ENCODE measurements around the gene CSH2. TPM values are rescaled to one million over a fixed set of nuclear protein-coding genes. Genes with fewer than 3 reads are reported as not detected.

CSH2 gene
- total RNA-seq, 1 donor from 2014 or later = not detected

- Histone ChIP-seq H3K36me3 (peaks cover 71 to 75% of the 10 kb centered on the region in 2 donors), H3K4me3 (no peak overlapping the region), H3K4me1 (peaks cover 10 to 14% of the 10 kb centered on the region in 2 donors), H3K27ac (no peak overlapping the region), H3K27me3 (no peaks in the 10 kb centered on the region), H3K9me3 (no peaks in the 10 kb centered on the region)
- no peak for TF ChIP-seq CTCF (IDR thresholded peaks at IDR 0.05)
- no peak for DNase-seq (ENCODE audit: low spot score in 2 of 2)
- intact Hi-C loops (cut with DNase I) = no loop called here
These were observed 42.0 kb downstream of the CSH2 start for GRCh38 chr17:63831505-63831904.

- Histone ChIP-seq H3K27ac (no peak overlapping the region), H3K36me3 (peaks cover 69 to 70% of the 10 kb centered on the region in 2 donors), H3K27me3 (no peaks in the 10 kb centered on the region), H3K9me3 (no peaks in the 10 kb centered on the region), H3K4me1 (peaks cover 10 to 16% of the 10 kb centered on the region in 2 donors), H3K4me3 (no peak overlapping the region)
- TF ChIP-seq CTCF (IDR thresholded peaks at IDR 0.05) = no peak
- intact Hi-C loops (cut with DNase I) = no loop called here
- no peak for DNase-seq (ENCODE audit: low spot score in 2 of 2)
These were observed 42.5 kb downstream of the CSH2 start for GRCh38 chr17:63830904-63831491.

GRCh38 chr17:63830278-63830677 is 43.2 kb downstream of the CSH2 start:
- no peak for DNase-seq (ENCODE audit: low spot score in 2 of 2)
- Histone ChIP-seq H3K4me1 (peaks cover 10 to 22% of the 10 kb centered on the region in 2 donors), H3K36me3 (peaks cover 64 to 70% of the 10 kb centered on the region in 2 donors), H3K27ac (no peak overlapping the region), H3K4me3 (no peak overlapping the region), H3K27me3 (no peaks in the 10 kb centered on the region), H3K9me3 (no peaks in the 10 kb centered on the region)
- intact Hi-C loops (cut with DNase I) = no loop called here
- no peak for TF ChIP-seq CTCF (IDR thresholded peaks at IDR 0.05)

- H3K4me3 ChIP-seq = peak overlapping the region; percentile 66 to 90
- H3K27me3 ChIP-seq = no peaks in the 10 kb centered on the region
- intact Hi-C loops (cut with DNase I) = loop anchor here (5.0 kb wide), 2 partner anchors 277 to 678 kb away; partner anchors contain the start of genes CEP95, DCAF7 and DDX5
- no peak for DNase-seq (ENCODE audit: low spot score in 2 of 2)
- no peak for TF ChIP-seq CTCF (IDR thresholded peaks at IDR 0.05)
- H3K36me3 ChIP-seq = peaks cover 64 to 69% of the 10 kb centered on the region in 2 donors
- peaks cover 10 to 22% of the 10 kb centered on the region in 2 donors for H3K4me1 ChIP-seq
- H3K27ac ChIP-seq = no peak overlapping the region
- no peaks in the 10 kb centered on the region for H3K9me3 ChIP-seq
These were observed 44.5 kb downstream of the CSH2 start for GRCh38 chr17:63828936-63829335.

- Histone ChIP-seq H3K4me1 (peaks cover 10 to 22% of the 10 kb centered on the region in 2 donors), H3K27me3 (no peaks in the 10 kb centered on the region), H3K27ac (peak overlapping the region; percentile 89 to 90), H3K36me3 (peaks cover 58 to 69% of the 10 kb centered on the region in 2 donors), H3K9me3 (no peaks in the 10 kb centered on the region), H3K4me3 (peak overlapping the region; percentile 66 to 90)
- intact Hi-C loops (cut with DNase I) = loop anchor here (1.0 to 5.0 kb wide), 6 partner anchors 15 to 679 kb away; partner anchors contain the start of genes CCDC47, CEP95, DCAF7 and DDX5
- DNase-seq (ENCODE audit: low spot score in 2 of 2) = no peak
- no peak for TF ChIP-seq CTCF (IDR thresholded peaks at IDR 0.05)
These were observed 45.7 kb downstream of the CSH2 start for GRCh38 chr17:63827801-63828221.

Data from ascending aorta (tissue), 2 donors.